ENCODE measurements around the gene LTA. TPM values are rescaled to one million over a fixed set of nuclear protein-coding genes. Genes with fewer than 3 reads are reported as not detected.

Gene LTA
- total RNA-seq, 2 donors from 2014 or later: 1.2 TPM; not detected in 1

DNA sequence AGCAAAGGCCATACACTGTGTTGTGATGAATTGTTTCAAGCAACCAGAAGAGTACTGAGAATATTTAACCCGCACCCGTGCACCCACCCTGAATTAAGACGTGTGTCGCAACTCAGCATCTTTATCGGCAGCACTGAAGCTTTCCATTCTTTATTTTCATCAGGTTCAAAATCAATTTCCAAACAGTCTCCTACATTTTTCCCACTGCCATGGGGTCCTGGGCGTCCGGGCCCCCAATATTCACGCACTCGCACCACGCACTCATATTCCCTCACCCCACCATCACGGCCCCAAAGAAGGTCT lies 8.3 kb downstream of the LTA start:
- peak overlapping the region; percentile 65 to 85 for H3K27ac ChIP-seq
- H3K4me3 ChIP-seq: peak overlapping the region; percentile 62 to 68
- WGBS: 39% methylated on average over 11 of the region's 11 CpGs
- no peaks in the 10 kb centered on the region for H3K4me1 ChIP-seq (replicated peaks)
- TF ChIP-seq POLR2AphosphoS5 (IDR thresholded peaks at IDR 0.05) (no peak), CTCF (IDR thresholded peaks at IDR 0.05) (no peak), POLR2A (IDR thresholded peaks at IDR 0.05) (no peak)
- no peaks in the 10 kb centered on the region for H3K9me3 ChIP-seq
- no peak for DNase-seq (ENCODE audit: low spot score)
- no peaks in the 10 kb centered on the region for H3K27me3 ChIP-seq (replicated peaks; ENCODE audit: insufficient read depth)
- intact Hi-C loops (cut with DNase I): no loop called here
- H3K36me3 ChIP-seq: no peaks in the 10 kb centered on the region

- Histone ChIP-seq H3K9me3 (no peaks in the 10 kb centered on the region), H3K4me1 (replicated peaks) (no peaks in the 10 kb centered on the region), H3K36me3 (no peaks in the 10 kb centered on the region), H3K27me3 (replicated peaks; ENCODE audit: insufficient read depth) (no peaks in the 10 kb centered on the region), H3K27ac (peak overlapping the region; percentile 65 to 85), H3K4me3 (peak overlapping the region; percentile 62 to 68)
- intact Hi-C loops (cut with DNase I): loop anchor here (1.0 kb wide), 1 partner anchor 17 kb away; no protein-coding TSS in a partner anchor
- DNase-seq (ENCODE audit: low spot score): peak; percentile 79
- 1% methylated on average over 40 of the region's 62 CpGs for WGBS
- TF ChIP-seq CTCF (IDR thresholded peaks at IDR 0.05) (peak; percentile 92 to 98 (median 96)), POLR2AphosphoS5 (IDR thresholded peaks at IDR 0.05) (peak; percentile 61), POLR2A (IDR thresholded peaks at IDR 0.05) (peak; percentile 40)
Observed at GRCh38 chr6:31580807-31581433, 8.8 kb downstream of the LTA start.

- Histone ChIP-seq H3K27me3 (replicated peaks; ENCODE audit: insufficient read depth) (no peaks in the 10 kb centered on the region), H3K27ac (peak overlapping the region; percentile 65 to 85), H3K36me3 (no peaks in the 10 kb centered on the region), H3K9me3 (no peaks in the 10 kb centered on the region), H3K4me3 (peak overlapping the region; percentile 62 to 68), H3K4me1 (replicated peaks) (no peaks in the 10 kb centered on the region)
- DNase-seq (ENCODE audit: low spot score): no peak
- intact Hi-C loops (cut with DNase I): loop anchor here (1.0 kb wide), 1 partner anchor 17 kb away; no protein-coding TSS in a partner anchor
- TF ChIP-seq CTCF (IDR thresholded peaks at IDR 0.05) (no peak), POLR2AphosphoS5 (IDR thresholded peaks at IDR 0.05) (no peak), POLR2A (IDR thresholded peaks at IDR 0.05) (no peak)
- WGBS: 26% methylated on average over 21 of the region's 21 CpGs
Observed at GRCh38 chr6:31581434-31582229, 9.5 kb downstream of the LTA start.

DNA sequence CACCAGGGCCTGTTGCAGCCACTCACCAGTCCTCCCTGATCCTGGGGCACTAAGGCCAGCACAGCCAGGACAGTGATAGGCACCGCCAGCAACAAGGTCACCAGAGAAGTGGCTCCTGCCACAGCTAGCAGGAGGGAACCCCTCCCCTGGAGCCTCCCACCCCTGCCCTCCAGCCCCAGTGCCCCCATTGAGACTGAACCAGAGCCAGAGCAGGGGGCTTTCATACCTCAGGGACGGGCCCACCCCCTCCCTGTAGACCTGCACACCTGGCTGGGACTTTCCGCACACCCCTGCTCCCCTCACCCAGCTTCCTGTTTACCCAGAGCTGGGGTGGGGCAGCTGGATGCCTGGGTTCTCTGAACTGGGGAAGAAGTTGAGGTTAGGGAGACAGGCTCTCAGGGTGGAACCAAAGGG lies 10.1 kb downstream of the LTA start, which contains the start of gene LTB:
LTB (minus strand) TSS at position 195 of the 414 bp plus-strand sequence; CDS start at position 188, 7 bp downstream.
- WGBS: 74% methylated on average over 3 of the region's 3 CpGs
- DNase-seq (ENCODE audit: low spot score): no peak
- TF ChIP-seq POLR2AphosphoS5 (IDR thresholded peaks at IDR 0.05): no peak
- no peak for TF ChIP-seq CTCF (IDR thresholded peaks at IDR 0.05)
- TF ChIP-seq POLR2A (IDR thresholded peaks at IDR 0.05): no peak
- H3K36me3 ChIP-seq: no peaks in the 10 kb centered on the region
- H3K9me3 ChIP-seq: no peaks in the 10 kb centered on the region
- H3K4me3 ChIP-seq: peak within 1 kb of the TSS; percentile 62 to 68
- H3K27ac ChIP-seq: peak within 1 kb of the TSS; percentile 65 to 85
- no peaks in the 10 kb centered on the region for H3K4me1 ChIP-seq (replicated peaks)
- intact Hi-C loops (cut with DNase I): no loop called here
- no peaks in the 10 kb centered on the region for H3K27me3 ChIP-seq (replicated peaks; ENCODE audit: insufficient read depth)

Data from prostate gland (tissue), 2 donors.